Right kidney (tissue), 1 donor: ENCODE data around the gene ADIPOR1.
"Not testable (repeated sequence)": the region's sequence is repeated elsewhere in the genome, so short reads cannot be mapped to it uniquely, and the experiment has no call there.

Source experiments
- DNase-seq: peaks from one replicate; pipeline ENCODE4 v3.0.0-alpha.2; 2016

ADIPOR1 gene

DNA sequence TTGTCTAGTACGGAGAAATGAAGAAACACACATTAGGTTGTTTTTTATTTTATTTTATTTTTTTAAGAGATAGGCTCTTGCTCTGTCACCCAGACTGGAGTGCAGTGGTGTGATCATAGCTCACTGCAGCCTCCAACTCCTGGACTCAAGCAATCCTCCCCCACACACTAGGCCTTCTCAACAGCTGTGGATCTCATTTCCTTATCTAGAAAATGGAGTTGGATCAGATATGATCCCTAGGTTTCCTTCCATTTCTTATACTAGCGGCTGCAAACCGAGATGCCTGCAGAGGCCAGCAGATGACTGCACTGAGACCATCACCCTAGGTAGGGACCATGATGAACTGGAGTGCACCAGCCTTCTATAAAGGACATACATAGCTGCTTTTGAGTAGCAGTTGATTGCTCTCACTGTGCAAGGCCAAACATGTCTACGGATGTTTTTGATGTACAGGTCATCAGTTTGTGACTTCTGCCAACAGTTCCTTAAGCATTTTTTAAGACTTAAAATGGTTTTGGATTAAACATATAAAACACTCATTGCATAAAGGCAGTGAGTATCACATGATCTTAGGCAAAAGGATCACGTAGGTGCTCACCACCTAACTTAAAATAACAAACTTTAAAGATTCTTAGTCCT, 19.7 kb downstream of the ADIPOR1 start:
- DNase-seq = no peak

DNA sequence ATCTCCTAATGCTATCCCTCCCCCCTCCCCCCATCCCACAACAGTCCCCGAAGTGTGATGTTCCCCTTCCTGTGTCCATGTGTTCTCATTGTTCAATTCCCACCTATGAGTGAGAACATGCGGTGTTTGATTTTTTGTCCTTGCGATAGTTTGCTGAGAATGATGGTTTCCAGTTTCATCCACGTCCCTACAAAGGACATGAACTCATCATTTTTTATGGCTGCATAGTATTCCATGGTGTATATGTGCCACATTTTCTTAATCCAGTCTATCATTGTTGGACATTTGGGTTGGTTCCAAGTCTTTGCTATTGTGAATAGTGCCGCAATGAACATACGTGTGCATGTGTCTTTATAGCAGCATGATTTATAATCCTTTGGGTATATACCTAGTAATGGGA, 21.7 kb downstream of the ADIPOR1 start:
- DNase-seq = not testable (repeated sequence)

DNA sequence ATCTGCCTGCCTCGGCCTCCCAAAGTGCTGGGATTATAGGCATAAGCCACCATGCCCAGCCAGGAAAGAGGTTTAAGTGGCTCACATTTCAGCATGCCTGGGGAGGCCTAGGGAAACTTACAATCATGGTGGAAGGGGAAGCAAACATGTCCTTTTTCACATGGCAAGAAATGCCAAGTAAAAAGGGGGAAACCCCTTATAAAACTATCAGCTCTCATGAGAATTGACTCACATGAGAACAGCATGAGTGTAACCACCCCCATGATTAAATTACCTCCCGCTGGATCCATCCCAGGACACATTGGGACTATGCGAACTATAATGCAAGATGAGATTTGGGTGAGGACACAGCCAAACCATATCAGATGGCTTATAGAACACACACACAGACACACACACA, 22.3 kb downstream of the ADIPOR1 start:
- no peak for DNase-seq

DNA sequence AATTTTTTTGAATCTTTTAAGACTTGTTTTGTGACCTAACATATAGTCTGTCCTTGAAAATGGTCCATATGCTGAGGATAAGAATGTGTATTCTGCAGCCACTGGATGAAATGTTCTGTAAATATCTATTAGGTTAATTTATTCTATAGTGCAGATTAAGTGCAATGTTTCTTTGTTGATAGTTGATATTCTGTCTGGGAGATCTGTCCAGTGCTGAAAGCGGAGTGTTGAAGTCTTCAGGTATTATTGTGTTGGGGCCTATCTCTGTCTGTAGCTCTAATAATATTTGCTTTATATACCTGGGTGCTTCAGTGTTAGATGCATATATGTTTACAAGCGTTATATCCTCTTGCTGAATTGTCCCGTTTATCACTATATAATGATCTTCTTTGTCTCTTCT, 23.4 kb downstream of the ADIPOR1 start:
- DNase-seq = no peak

DNA sequence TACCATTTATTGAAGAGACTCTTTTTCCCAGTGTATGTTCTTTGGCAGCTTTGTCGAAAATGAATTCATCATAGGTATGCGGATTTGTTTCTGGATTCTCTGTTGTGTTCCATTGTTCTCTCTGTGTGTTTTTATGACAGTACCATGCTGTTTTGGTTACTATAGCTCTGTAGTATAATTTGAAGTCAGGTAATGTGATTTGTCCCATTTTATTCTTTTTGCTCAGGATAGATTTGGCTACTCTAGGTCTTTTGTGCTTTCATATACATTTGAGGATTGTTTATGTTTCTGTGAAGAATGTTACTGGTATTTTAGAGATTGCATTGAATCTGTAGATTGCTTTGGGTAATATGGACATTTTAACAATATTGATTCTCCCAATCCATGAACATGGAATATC, 25.6 kb downstream of the ADIPOR1 start:
- no peak for DNase-seq

DNA sequence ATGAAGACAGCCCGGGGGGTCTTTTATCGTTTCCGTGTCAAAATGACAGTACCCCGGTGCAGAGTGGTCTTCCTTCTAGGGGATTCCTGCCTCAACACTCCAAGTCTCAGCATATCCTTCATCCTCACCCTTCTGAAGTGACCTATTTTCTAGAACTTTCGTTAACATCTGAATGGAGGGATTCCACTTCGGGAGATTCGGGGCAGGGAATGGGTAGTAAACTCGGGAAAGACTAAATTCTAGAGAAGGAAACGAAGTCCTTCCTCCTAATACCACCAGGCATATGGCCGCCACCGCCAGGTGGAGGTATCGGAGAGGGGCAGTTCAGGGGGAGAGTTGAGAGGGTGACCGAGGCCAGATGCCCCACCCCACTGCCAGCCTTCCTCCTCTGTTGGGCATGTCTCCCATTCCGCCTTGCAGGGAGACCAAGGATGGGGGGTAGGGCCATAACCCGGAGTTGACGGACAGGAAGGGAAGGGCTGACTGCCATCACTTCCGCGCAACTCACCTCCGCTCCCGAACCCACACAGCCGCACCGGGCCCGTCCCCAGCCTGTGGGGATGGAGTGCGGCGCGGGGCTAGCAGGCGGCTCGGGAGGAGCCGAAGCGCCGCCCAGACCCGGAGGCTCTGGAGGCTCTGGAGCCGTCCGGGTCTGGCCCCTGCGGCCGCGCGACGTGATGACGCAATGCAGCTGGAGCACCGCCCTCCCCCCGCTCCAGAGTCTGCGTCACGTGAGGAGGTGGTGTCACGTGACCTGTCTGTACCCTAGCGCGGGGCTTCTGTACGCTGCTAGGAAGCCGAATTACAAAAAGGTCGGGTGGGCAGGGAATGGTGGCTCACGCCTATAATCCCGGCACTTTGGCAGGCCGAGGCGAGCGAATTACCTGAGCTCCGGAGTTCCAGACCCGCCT, 31.3 kb downstream of the ADIPOR1 start, which contains the start of gene KLHL12:
Gene KLHL12 (minus strand): TSS at position 654 of the 911 bp plus-strand sequence. CDS start 2,072 bp downstream, outside the sequence.
- peak; percentile 96 for DNase-seq

DNA sequence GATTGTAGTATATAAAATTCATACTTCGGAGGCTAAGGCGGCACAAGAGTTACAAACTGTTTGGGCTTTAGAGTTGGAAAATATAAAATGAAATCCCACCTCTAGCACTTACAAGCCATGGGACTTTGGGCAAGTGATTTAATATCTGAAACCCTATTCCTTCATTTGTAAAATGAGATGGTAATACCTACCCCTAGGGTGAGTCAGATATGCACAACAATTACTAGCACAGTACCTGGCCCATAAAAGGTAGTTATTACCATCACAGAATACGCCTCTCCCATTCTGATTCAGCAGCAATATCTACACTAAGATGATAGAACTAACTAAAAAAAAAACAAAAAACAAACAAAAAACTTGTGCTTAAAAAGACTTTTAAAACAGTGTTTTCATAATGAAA, 34.6 kb downstream of the ADIPOR1 start:
- no peak for DNase-seq

DNA sequence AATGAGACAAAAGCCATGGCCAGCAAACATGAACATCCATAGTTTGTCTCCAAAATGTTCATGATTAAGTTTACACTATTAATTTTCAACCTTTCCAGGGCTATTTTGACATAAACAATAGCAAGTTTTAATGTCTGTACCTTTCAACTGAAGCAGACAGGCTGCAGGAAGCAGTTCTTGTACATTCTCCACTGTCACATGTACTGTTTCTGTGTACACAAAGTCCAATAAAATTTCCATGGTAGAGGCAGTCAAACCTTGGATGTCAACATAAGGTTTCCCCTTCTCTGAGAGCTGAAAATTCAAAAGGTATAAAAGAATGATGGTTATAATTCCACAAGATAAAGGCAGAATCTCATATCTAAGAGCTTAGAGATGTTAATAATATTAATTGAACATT, 38.5 kb downstream of the ADIPOR1 start:
- no peak for DNase-seq

DNA sequence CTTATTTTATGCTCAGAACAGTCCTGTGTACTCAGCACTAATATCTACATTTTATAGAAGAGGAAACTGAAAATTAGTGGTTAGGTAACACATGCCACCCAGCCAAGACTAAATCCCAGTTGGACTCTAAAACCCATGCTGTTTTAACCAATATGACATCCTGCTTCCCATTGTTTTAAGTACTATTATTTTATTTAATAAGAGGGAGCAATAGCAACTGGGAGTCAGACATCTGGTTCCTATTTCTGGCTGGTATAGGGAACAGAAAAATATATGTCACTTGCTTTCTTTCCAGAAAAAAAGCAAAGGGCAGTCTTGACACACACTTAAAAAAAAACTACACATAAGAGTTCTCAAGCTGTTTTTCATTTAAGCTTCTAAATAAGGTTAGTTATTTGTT, 43.0 kb downstream of the ADIPOR1 start:
- no peak for DNase-seq

DNA sequence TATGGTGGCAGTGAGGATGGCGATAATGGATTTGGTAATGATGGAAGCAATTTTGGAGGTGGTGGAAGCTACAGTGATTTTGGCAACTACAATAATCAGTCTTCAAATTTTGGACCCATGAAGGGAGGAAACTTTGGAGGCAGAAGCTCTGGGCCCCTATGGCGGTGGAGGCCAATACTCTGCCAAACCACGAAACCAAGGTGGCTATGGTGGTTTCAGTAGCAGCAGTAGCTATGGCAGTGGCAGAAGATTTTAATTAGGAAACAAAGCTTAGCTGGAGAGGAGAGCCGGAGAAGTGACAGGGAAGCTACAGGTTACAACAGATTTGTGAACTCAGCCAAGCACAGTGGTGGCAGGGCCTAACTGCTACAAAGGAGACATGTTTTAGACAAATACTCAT, 45.6 kb downstream of the ADIPOR1 start:
- not testable (repeated sequence) for DNase-seq

DNA sequence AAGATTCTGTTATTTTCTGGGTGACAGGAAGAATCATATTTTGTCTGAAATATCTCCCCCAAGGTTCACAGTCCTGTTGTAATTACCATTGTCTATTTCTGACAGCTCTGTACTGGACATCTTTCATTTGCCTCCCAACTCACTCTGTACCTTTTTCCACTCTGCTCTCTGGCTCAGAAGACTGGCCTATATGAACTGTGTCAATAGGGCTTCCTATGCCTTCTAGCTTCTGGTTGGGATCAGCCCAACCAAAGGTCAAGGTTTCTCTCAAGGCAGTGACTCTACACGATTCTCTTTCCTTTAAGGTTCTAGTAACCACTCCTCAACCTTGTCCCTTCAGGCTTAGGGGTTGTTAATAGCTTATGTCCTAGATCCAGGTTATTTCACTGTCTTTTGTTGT, 48.6 kb downstream of the ADIPOR1 start:
- DNase-seq = no peak

DNA sequence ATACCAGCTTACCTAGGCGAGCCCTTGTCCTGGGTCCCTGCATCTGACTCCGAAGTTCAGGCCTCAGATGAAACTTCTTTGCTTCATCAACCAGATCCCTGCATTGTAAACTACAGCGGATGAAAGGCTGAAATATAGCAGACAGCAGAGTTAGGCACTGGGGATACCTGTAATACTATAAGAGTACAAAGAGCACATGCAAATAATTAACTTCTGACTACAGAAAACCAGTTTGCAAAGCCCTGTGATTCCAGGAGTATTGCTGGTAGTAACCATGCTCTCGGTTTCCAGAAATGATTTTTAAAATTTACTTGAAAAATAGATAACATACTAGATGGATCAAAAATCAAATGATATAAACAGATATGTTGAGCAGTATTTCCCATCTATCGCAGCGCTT, 49.1 kb downstream of the ADIPOR1 start:
- no peak for DNase-seq

DNA sequence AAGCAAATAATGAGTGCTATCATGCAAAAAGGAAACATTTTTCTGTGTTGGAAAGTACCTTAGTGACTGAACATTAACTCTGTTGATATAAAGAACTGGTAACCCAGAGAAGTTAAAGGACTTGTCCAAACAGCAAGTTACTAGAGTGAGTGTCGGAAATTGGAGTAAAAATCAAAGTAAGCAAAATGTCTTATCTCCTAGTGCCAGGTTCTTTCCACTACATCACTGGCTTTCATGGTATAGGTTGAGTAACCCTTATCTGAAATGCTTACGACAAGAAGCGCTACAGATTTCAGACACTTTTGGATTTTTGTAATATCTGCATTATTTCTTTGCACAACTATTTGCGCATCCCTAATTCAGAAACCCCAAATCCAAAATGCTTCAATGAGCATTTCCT, 52.8 kb downstream of the ADIPOR1 start:
- no peak for DNase-seq

DNA sequence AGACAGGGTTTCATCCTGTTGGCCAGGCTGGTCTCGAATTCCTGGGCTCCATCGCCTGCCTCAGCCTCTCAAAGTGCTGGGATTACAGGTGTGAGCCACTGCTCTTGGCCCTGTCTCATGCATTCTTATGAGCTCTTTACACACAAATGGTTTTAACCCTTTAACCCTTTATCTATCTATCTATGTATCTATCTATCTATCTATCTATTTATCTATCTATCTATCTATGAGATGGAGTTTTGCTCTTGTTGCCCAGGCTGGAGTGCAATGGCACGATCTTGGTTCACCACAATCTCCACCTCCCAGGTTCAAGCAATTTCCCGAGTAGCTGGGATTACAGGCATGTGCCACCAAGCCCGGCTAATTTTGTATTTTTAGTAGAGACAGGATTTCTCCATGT, 54.3 kb downstream of the ADIPOR1 start:
- DNase-seq = not testable (repeated sequence)

DNA sequence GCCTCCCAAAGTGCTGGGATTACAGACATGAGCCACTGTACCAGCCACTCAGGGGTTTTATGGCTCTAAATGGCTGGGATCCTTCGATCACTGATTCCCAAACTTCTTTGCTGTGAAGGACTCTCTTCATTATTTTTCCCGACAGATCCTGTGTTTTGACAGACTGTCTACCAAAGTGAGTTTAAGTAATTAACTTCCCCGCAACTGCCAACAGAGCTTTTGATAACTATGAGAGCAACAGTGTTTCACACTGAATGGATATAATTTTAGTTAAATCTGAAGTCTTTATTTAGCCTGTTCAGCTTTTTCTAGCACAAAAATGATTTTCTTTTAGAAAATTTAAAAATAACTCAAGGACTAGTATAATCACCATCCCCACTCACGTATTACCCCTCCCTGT, 56.6 kb downstream of the ADIPOR1 start:
- no peak for DNase-seq

DNA sequence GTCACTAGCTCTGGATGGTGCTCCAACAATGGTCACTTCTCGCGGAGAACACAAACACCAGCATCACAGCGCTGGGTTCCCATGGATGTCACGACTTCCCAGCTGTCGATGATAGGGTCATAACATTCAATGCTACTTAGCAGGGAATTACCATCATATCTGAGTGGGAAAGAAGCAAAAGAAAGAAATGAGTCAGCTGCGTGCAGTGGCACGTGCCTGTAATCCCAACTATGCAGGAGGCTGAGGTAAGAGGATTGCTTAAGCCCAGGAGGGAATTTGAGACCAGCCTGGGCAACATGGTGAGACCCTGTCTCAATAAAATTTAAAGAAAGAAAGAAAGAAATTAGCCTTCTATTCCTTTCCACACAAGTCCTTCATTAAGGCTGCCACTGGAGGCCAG, 65.6 kb downstream of the ADIPOR1 start:
- DNase-seq = no peak
